OCI-M2 (cell line): ENCODE measurements around the gene FOLR3.
"Not testable (repeated sequence)": the region's sequence is repeated elsewhere in the genome, so short reads cannot be mapped to it uniquely, and the experiment has no call there.

Source experiments
- DNase-seq: peaks from one replicate; lab custom pipeline; 2025; ENCODE audit not compliant: unreplicated experiment; lab: John Stamatoyannopoulos, UW

The FOLR3 gene

DNA sequence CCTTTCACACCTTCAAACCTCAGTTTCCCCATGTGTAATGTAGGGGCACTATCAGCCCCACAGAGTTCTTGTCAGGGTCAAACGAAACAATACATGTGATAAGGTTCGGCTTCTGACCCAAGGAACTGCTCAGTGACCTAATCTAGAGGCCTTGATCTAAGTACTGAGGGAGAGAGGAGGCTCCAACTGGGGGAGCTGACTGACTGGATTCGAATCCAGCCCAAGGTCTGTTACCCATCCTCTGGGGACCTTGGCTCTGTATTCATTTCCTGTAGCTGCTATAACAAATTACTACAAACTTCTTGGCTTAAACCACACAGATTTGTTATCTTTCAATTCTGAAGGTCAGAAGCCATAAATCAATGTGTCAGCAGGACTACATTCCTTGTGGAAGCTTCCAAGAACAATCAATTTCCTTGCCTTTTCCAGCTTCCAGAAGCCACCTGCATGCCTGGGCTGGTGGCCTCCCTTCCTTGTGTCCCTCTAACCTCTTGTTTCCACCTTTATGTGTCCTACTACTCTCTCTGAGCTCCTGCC is 12.3 kb upstream of the FOLR3 start:
- no peak for DNase-seq

DNA sequence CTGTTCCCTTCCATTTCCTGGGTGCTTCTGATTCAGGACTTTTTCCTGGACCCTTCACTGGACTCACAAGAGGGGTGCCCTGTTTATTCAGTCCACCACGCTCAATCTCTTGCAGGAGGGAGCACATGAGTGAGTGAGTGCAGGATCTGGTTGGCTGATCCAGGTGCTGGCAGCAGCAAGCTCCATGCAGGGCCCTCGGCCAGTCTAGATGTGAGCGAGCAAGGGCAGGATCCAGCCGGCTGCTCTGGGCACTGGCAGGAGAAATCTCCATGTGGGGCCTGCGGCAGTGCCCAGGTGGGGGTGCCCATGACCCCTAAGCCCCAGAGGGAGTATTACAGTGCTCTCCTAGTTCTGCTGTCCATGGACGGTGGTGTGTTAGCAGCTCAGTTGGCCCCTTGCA is 11.5 kb upstream of the FOLR3 start:
- DNase-seq = no peak

DNA sequence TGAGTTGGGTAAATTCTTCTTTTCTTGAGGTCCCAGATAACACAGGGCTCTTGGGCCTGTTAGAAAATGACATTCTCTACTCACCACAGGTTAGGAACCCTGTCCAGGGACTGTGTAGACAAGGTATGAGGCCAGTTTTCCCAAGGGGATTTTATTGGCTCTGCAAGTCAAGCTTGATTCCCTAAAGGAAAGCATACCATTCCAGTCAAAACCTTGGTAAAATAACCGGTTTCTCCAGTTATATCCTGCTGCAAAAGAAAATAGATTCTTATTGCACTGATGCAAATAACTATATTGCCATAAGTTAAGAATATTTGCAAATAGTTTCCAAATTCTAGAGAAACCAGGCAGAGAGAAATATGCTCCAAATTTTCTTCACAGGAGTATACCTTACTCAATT is 9.6 kb upstream of the FOLR3 start:
- no peak for DNase-seq

DNA sequence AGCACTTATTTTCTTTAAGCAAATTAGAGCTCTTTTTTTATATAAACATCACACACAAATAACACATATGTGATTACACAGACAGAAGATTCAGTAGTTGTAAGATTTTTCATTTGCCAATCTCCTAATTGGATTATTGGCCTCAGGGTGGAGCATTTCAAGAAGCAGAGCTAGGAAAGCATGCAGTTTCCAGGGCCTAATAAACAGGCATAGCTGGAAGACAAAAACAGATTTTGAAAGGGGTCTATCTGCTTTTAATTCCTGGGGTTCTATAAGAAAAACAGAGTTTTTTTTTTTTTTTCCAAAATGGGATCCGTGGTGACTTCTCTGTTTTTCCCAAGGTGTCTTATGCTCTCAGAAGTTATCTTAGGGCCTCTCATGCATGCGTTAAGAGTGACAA is 7.6 kb upstream of the FOLR3 start:
- no peak for DNase-seq

DNA sequence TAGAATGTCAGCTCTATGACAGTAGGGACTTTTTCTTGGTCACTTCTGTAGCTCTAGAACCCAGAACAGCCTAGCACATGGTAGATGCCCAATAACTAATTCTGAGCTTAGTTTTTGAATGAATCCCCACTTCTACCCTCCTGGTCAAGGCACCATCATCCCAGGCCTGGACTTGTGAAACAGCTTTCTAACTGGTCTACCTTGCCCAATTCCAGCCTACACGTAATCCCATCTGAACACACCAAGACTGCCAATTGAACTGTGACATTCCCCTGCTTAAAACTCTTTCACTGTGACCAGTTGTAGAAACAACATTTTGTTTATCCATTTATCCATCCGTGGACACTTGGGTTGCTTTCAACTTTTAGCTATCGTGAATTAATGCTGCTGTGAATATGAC is 6.1 kb upstream of the FOLR3 start:
- no peak for DNase-seq

DNA sequence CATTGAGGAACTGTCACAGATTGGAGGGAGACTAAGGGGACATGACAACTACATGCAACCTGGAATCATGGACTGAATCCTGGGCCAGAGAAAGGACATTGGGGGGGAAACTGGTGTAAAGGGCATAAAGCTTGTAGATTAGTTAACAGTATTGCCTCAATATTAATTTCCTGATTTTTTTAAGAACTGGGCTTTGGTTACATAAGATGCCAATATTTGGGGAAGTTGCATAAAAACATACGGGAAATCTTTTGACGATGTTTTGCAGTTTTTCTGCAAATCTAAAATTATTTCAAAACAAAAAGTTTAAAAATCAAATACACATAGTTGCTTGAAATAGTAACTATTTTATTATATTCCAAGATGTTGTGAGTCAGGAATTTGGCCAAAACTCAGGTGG is 2.9 kb upstream of the FOLR3 start:
- DNase-seq = no peak

DNA sequence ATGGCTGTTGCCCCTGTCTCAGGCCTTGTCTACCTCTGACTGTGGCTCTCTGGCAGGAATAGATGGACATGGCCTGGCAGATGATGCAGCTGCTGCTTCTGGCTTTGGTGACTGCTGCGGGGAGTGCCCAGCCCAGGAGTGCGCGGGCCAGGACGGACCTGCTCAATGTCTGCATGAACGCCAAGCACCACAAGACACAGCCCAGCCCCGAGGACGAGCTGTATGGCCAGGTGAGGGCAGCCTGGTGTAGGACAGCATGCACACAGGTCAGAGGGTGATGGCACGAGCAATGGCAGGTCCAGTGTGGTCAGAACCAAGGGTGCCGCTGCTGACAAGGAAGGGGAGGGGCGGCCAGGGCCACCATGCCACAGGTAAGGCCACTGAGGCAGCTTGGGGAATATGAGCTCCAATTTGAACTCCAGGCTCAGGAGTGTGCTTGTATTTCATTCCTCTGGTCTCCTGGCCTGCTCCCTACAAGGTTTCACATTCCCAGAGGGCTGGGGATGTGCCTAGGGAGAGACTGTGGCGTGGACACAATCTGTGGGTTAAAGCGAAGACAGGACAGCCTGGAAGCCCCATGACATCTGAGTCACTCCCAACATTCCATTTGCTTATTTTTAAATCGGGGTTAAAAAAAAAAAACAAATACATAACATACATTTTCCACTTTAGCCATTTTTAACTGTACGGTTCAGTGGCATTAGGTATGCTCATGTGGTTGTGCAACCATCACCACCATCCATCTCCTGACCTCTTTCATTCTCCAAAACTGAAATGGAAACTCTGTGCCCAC is 562 bp downstream of the FOLR3 start:
- no peak for DNase-seq

DNA sequence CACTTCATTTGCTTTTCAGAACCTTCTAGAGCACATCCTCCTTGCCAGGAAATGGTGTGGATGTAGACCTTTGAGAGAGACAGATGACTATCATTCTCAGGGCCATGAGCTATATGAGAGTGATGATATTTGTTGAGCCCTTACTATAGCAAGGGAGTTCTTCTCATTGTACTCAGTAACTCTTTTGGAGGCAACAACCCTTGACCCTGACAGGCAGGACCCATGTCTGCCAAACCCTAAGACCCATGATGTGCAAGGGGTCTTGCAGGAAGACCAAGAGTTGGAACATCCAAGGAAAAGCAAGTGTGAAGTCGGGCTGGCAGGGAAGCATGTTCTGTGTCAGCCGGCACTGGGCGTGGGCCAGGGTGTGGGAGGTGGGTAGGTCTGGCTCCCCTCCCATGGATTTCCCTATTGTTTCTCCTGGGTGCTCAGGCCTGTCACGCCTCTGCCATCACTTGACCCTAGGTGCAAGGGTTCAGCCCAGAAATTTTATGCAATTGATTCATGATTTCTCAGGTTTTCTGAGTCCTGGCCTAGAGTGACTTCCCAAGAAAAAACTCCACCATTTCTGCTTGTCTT is 1.2 kb downstream of the FOLR3 start:
- DNase-seq = no peak

DNA sequence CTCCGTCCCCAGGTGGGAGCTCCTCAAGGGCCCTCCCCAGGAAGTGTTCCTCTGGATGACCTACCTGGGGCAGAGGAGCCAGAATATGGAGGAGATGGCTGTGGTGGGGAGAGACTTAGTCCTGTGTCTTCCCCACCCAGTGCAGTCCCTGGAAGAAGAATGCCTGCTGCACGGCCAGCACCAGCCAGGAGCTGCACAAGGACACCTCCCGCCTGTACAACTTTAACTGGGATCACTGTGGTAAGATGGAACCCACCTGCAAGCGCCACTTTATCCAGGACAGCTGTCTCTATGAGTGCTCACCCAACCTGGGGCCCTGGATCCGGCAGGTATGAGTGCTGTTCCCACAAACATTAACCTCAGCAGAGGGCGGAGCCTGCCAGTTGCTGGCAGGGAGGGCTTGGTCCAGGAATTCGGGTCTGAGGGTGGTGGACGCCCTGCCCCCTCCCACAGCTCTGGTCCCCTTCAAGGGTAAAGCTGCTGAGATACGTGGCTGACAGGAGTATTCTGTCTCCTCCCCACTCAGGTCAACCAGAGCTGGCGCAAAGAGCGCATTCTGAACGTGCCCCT is 3.4 kb downstream of the FOLR3 start:
- no peak for DNase-seq

DNA sequence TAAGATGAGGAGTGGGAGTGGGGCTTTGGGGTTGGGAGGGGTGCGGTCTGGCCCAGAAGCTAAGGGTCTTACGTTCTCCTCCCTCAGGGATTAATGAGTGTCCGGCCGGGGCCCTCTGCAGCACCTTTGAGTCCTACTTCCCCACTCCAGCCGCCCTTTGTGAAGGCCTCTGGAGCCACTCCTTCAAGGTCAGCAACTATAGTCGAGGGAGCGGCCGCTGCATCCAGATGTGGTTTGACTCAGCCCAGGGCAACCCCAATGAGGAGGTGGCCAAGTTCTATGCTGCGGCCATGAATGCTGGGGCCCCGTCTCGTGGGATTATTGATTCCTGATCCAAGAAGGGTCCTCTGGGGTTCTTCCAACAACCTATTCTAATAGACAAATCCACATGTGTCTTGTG is 4.0 kb downstream of the FOLR3 start:
- DNase-seq = no peak

DNA sequence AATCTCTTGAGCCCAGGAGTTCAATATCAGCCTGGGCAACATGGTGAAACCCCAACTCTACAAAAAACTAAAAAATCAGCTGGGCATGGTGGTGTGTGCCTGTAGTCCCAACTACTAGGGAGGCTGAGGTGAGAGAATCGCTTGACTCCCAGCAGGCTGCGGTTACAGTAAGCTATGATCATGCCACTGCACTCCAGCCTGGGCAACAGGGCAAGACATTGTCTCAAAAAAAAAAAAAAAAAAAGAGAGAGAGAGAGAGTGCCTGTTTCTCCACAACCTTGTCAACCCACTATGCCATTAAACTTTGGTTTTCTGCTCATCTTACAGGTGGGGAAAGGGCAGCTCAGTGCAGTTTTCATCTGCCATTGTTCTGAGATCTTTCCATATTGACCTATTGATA is 5.1 kb downstream of the FOLR3 start:
- DNase-seq = no peak

DNA sequence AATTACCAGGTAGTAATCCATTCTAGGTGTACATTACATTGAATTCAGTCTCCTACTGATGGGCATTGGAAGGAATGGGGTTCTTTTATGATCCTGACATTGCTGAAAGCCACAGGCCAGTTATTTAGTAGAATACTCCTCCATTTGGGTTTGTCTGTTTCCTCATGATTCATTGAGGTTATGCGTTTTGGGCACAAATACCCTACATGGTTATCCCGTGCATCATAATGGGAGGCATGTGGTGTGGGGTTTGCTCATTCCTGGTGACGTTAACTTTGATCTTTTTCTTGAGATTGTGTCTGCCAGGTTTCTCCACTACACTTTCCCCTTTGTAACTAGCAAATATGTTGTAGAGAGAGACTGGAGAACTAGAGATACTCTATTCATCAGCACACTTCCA is 5.5 kb downstream of the FOLR3 start:
- DNase-seq = no peak

DNA sequence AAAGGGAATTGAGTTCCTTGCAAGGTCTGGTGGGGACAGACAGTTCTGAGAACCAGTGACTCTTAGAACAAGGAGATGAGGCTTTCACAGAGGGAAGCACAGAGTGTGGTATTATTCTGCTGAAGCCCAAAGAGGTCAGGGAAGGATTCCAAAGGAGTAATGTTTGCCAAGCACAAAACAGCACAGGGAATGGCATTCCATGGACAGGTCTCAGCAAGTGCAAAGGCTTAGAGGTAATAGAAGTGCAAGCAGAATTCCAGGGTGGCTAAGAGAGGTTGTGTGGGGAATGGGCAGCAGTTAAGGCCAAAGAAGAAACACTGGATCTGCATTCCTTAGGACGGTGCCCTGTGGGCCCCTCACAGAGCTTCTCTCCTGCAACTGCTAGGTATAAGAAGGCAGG is 6.6 kb downstream of the FOLR3 start:
- DNase-seq = not testable (repeated sequence)

DNA sequence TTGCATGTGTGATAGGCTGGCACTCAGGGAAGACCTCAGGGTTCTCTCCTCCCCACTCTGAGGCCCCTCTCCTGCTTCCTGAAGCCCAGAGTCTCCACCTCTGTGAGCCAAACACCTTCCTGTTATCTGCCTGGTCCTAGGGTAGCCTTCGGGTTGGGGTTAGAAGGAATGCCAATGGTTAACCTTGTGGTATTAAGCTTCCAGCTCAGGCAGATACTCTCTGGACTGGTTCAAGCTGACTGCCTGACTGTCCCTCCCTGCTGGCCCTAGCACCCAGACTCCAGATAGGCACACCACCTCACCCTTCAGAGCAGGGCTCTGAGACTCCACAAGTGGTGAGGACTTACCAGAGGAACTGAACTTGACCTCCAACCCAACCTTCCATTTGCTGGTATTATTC is 7.0 kb downstream of the FOLR3 start:
- not testable (repeated sequence) for DNase-seq

DNA sequence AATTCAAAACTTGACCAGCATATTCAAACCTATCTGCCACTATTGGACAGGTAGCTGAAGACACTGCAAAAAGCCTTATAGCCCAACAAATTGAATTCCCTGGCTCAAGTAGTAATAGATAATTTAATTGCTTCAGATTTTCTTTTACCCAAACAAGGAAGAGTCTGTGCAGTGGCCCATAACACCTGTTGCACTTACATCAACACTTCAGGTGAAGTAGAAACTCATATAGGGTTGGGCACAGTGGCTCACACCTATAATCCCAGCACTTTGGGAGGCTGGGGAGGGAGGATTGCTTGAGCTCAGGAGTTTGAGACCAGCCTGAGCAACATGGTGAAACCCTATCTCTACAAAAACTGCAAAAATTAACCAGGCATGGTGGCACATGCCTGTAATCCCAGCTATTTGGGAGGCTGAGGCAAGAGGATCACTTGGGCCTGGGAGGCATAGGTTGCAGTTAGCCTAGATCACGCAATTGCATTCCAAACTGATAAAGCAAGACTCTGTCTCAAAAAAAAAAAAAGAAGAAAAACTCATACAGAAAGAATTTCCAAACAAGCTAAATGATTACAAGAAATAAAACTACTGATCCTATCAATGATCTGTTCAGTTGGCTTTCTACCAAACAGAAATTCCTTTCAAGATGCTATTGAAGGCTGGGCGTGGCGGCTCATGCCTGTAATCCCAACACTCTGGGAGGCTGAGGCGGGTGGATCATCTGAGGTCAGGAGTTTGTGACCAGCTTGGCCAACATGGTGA is 9.5 kb downstream of the FOLR3 start:
- no peak for DNase-seq

DNA sequence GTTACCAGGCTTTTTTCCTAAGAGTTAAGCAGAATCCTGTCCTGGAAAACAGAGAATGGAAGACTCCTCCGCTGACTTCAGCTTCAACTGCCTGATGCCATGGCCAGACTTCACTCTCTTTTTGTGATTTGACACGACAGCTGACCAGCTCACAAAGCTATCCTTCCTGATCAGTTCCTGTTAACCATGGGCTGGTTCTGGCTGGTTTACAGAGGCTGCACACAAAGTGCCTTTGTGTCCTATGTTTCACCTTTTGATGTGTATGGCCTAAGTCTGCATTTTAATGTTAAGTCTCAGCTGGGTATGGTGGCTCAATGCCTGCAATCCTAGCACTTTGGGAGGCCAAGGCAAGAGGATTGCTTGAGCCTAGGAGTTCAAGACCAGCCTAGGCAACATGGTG is 11.1 kb downstream of the FOLR3 start:
- no peak for DNase-seq

DNA sequence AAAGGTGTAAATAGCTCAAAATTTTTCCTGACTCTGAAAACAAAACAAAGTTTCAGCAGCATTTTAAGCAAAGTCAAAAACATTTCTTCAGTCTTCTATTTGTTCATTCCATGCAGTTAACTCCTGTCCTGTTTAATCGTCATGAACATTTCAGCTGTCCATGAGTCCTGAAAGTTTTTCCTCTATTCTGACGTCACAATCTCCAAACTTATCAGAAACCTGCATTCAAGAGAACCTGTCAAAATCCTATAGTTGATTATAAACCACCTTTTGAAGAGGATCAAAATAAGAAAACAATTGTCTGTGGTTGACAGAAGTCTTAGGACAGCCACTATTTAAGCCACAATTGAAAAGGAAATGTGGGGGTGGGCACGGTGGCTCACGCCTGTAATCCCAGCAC is 15.4 kb downstream of the FOLR3 start:
- DNase-seq = no peak

DNA sequence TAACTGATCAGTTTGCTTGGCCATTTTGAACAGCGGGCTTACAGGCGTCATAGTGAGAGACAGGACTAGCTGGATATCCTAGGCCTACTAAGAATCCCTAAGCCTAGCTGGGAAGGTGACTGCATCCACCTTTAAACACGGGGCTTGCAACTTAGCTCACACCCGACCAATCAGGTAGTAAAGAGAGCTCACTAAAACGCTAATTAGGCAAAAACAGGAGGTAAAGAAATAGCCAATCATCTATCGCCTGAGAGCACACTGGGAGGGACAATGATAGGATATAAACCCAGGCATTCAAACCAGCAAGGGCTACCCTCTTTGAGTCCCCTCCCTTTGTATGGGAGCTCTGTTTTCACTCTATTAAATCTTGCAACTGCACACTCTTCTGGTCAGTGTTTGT is 18.3 kb downstream of the FOLR3 start:
- not testable (repeated sequence) for DNase-seq

DNA sequence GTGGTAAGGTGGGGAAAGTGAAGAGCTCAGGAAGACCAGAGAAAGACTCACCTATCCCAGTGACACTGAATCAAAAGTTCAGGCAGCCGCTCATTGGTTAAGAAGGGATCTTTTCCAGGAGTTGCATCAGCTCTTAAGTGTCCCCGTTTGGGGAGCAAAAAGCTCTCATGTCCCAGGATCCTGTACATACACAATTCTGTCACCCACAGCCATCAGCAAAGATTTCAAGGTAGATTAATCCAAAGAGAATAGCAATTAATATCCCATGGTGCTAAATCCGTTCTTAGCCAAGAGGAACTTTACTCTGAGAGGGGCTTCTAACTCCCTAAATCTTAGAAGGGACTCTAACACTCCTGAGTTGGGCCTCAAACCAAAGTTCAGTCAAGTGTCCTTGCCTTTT is 19.3 kb downstream of the FOLR3 start:
- DNase-seq = no peak

DNA sequence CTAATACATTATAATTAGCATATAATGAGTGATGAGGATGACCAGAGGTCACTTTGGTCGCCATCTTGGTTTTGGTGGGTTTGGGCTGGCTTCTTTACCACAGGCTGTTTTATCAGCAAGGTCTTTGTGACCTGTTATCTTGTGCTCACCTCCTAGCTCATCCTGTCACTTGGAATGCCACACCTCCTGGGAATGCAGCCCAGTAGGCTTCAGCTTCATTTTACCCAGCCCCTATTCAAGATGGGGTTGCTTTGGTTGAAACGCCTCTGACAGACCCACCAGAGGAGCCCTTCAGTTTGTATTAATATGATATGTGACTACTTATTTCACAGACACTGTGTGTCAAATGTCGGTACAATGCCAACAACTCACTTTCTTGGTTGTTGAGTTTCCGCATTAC is 20.2 kb downstream of the FOLR3 start:
- no peak for DNase-seq

DNA sequence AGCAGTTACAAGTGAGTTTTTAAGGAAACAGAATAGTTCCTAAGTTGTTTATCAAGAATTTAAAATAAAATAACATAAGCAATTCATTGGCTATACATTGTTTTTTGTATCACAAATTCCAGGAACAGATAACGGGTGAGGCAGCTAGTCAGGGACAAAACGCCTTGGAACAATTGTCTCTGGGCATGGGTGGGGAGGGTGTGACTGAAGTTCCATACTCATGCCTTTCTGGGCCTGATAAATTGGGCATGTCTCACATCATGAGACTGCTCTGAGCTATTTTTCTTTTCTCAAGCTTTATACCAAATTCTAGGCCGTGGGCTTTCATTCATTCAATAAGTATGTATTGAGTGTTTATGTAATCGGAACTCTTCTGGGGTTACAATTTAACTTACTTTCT is 21.6 kb downstream of the FOLR3 start:
- DNase-seq = no peak

DNA sequence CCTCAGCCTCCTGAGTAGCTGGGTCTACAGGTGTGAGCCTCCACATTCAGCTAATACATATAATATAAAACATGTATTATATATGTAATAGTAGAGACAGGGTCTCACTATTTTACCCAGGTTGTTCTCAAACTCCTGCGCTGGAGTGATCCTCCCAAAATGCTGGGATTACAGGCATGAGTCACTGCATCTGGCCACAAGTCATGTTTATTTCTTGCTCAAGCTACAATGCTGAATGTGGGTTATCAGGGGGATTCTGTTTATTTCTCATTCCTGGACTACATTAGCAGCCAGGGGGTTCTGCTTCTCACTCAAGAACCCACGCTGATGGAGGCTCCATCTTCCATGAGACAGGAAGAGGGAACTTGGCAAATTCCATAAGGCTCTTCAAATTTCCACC is 24.8 kb downstream of the FOLR3 start:
- DNase-seq = no peak
